SK-N-SH treated with all-trans-retinoic acid at 6 μM for 48 hours (cell line): ENCODE measurements around the gene MPPED2.

ENCODE experiments used
- ATAC-seq: fragments of 200-7000 bp; cut with Tn5 transposase; 3 replicates; pipeline ENCODE4 v1.9.1; 2020; ENCODE audit warnings: mild to moderate bottlenecking, moderate library complexity
- BACH2 ChIP-seq: fragments of 250-450 bp; sonication (Bioruptor Pico); IDR thresholded peaks from 2 replicates; pipeline ENCODE4 v1.9.0; 2021; ENCODE audit warnings: mild to moderate bottlenecking, borderline replicate concordance
- CREB5 ChIP-seq: fragments of 250-450 bp; sonication (Bioruptor Pico); IDR thresholded peaks from 2 replicates; pipeline ENCODE4 v1.5.1; 2020; ENCODE audit warnings: low read depth, mild to moderate bottlenecking, moderate library complexity
- CSDC2 ChIP-seq: fragments of 250-450 bp; sonication (Bioruptor Pico); IDR thresholded peaks from 2 replicates; pipeline ENCODE4 v1.5.0; 2020; ENCODE audit warnings: mild to moderate bottlenecking, moderate library complexity
- CSRNP3 ChIP-seq: fragments of 250-450 bp; sonication (Bioruptor Pico); IDR thresholded peaks from 2 replicates; pipeline ENCODE4 v1.5.1; 2021; ENCODE audit warnings: mild to moderate bottlenecking, moderate library complexity
- GLIS3 ChIP-seq: fragments of 250-450 bp; sonication (Bioruptor Pico); IDR thresholded peaks from 2 replicates; pipeline ENCODE4 v1.5.0; 2020; ENCODE audit warnings: mild to moderate bottlenecking, moderate library complexity
- ISL1 ChIP-seq: fragments of 250-450 bp; sonication (Bioruptor Pico); IDR thresholded peaks from 2 replicates; pipeline ENCODE4 v2.1.2; 2022; ENCODE audit warnings: mild to moderate bottlenecking, moderate library complexity
- OSR1 ChIP-seq: fragments of 250-450 bp; sonication (Bioruptor Pico); IDR thresholded peaks from 2 replicates; pipeline ENCODE4 v1.8.0; 2022; ENCODE audit warnings: moderate library complexity, mild to moderate bottlenecking, inconsistent platforms
- PATZ1 ChIP-seq: fragments of 250-450 bp; sonication (Bioruptor Pico); IDR thresholded peaks from 2 replicates; pipeline ENCODE4 v1.8.0; 2020; ENCODE audit warnings: mild to moderate bottlenecking, moderate library complexity, borderline replicate concordance
- POU6F1 ChIP-seq: fragments of 250-450 bp; sonication (Bioruptor Pico); IDR thresholded peaks from 2 replicates; pipeline ENCODE4 v1.8.0; 2021; ENCODE audit warnings: low read depth, mild to moderate bottlenecking, moderate library complexity, borderline replicate concordance
- RARB ChIP-seq: fragments of 250-450 bp; sonication (Bioruptor Pico); IDR thresholded peaks from 2 replicates; pipeline ENCODE4 v1.8.0; 2021; ENCODE audit warnings: mild to moderate bottlenecking, moderate library complexity
- SNAI2 ChIP-seq: fragments of 250-450 bp; sonication (Bioruptor Pico); IDR thresholded peaks from 2 replicates; pipeline ENCODE4 v1.5.0; 2020; ENCODE audit warnings: mild to moderate bottlenecking, moderate library complexity
- TCF4 ChIP-seq: fragments of 250-450 bp; sonication (Bioruptor Pico); IDR thresholded peaks from 2 replicates; pipeline ENCODE4 v1.8.0; 2021; ENCODE audit warnings: mild to moderate bottlenecking, moderate library complexity, borderline replicate concordance
- TOX ChIP-seq: fragments of 250-450 bp; sonication (Bioruptor Pico); IDR thresholded peaks from 2 replicates; pipeline ENCODE4 v1.8.0; 2021; ENCODE audit warnings: mild to moderate bottlenecking, moderate library complexity, borderline replicate concordance
- TSHZ2 ChIP-seq: fragments of 250-450 bp; sonication (Bioruptor Pico); IDR thresholded peaks from 2 replicates; pipeline ENCODE4 v1.5.0; 2020; ENCODE audit warnings: mild to moderate bottlenecking, moderate library complexity
- ZC3H10 ChIP-seq: fragments of 250-450 bp; sonication (Bioruptor Pico); IDR thresholded peaks from 2 replicates; pipeline ENCODE4 v1.5.1; 2021; ENCODE audit warnings: mild to moderate bottlenecking, moderate library complexity
- ZFP30 ChIP-seq: fragments of 450-650 bp; formaldehyde crosslinking; IDR thresholded peaks from 2 replicates; pipeline ENCODE4 v1.5.0; 2022; ENCODE audit warnings: mild to moderate bottlenecking, moderate library complexity
- ZNF8 ChIP-seq: fragments of 450-650 bp; formaldehyde crosslinking; IDR thresholded peaks from 2 replicates; pipeline ENCODE4 v1.5.0; 2020; ENCODE audit warnings: mild to moderate bottlenecking, moderate library complexity

MPPED2 gene

GRCh38 chr11:30471244-30471643, 114.9 kb downstream of the MPPED2 start:
- no peak for ATAC-seq
- no peak for TF ChIP-seq BACH2
- no peak for TF ChIP-seq ZFP30 (CRISPR knock-in tag)

- TF ChIP-seq ISL1: no peak
- no peak for TF ChIP-seq ZFP30 (CRISPR knock-in tag)
- no peak for TF ChIP-seq GLIS3 (CRISPR knock-in tag)
- no peak for TF ChIP-seq ZC3H10
- no peak for ATAC-seq
These were observed 117.3 kb downstream of the MPPED2 start for GRCh38 chr11:30468881-30469280.

GRCh38 chr11:30467176-30467575, 119.0 kb downstream of the MPPED2 start:
- no peak for TF ChIP-seq OSR1 (CRISPR knock-in tag)
- TF ChIP-seq CSDC2 (CRISPR knock-in tag): no peak
- TF ChIP-seq POU6F1 (CRISPR knock-in tag): no peak
- TF ChIP-seq PATZ1 (CRISPR knock-in tag): no peak
- TF ChIP-seq ZNF8: no peak
- no peak for TF ChIP-seq CREB5
- TF ChIP-seq SNAI2 (CRISPR knock-in tag): no peak
- ATAC-seq: no peak

- ATAC-seq: no peak
- TF ChIP-seq RARB: no peak
- no peak for TF ChIP-seq ISL1
- no peak for TF ChIP-seq TCF4 (CRISPR knock-in tag)
- TF ChIP-seq SNAI2 (CRISPR knock-in tag): no peak
- no peak for TF ChIP-seq ZC3H10
- TF ChIP-seq CSRNP3 (CRISPR knock-in tag): no peak
- TF ChIP-seq OSR1 (CRISPR knock-in tag): no peak
- no peak for TF ChIP-seq PATZ1 (CRISPR knock-in tag)
These were observed 120.5 kb downstream of the MPPED2 start for GRCh38 chr11:30465623-30466022.

GRCh38 chr11:30465192-30465591, 121.0 kb downstream of the MPPED2 start:
- TF ChIP-seq GLIS3 (CRISPR knock-in tag) (no peak), ISL1 (no peak), ZNF8 (no peak), TSHZ2 (no peak), POU6F1 (CRISPR knock-in tag) (no peak), TOX (CRISPR knock-in tag) (no peak)
- no peak for ATAC-seq
